Esophagus mucosa (tissue), 1 donor: ENCODE data around the gene FOLR3. TPM values are rescaled to one million over a fixed set of nuclear protein-coding genes. Genes with fewer than 3 reads are reported as not detected.
"Not testable (repeated sequence)": the region's sequence is repeated elsewhere in the genome, so short reads cannot be mapped to it uniquely, and the experiment has no call there.

ENCODE experiments used
- ATAC-seq: fragments of 200-7000 bp; cut with Tn5 transposase; one replicate; pipeline ENCODE4 v1.9.1; 2020
- total RNA-seq: library from RNA; stranded (reverse); gene quantifications from one replicate; pipeline ENCODE4 v1.2.4, GENCODE V29; 2023
- donor health status: DM: yes; HTN: yes; CAD: no.

The FOLR3 gene
- total RNA-seq, 1 donor from 2014 or later, result not detected

- ATAC-seq, result not testable (repeated sequence)
Measured at GRCh38 chr11:72169046-72169555, 33.6 kb downstream of the FOLR3 start.

GRCh38 chr11:72169754-72170153 is 34.2 kb downstream of the FOLR3 start:
- ATAC-seq, result not testable (repeated sequence)

GRCh38 chr11:72172043-72172442 is 36.5 kb downstream of the FOLR3 start:
- ATAC-seq, result peak; percentile 2

GRCh38 chr11:72173291-72173690 is 37.8 kb downstream of the FOLR3 start:
- ATAC-seq, result no peak

- peak; percentile 98 for ATAC-seq
Measured at GRCh38 chr11:72174302-72175070, 39.0 kb downstream of the FOLR3 start.

GRCh38 chr11:72177656-72178055 is 42.1 kb downstream of the FOLR3 start:
- ATAC-seq, result no peak

GRCh38 chr11:72179049-72179803 is 43.7 kb downstream of the FOLR3 start:
- no peak for ATAC-seq

GRCh38 chr11:72179804-72180396 is 44.4 kb downstream of the FOLR3 start:
- ATAC-seq, result no peak

- ATAC-seq, result peak; percentile 81
Measured at GRCh38 chr11:72180892-72181552, 45.5 kb downstream of the FOLR3 start.

- ATAC-seq, result peak; percentile 63
Measured at GRCh38 chr11:72181553-72181958, 46.0 kb downstream of the FOLR3 start.

- ATAC-seq, result no peak
Measured at GRCh38 chr11:72188267-72188666, 52.7 kb downstream of the FOLR3 start.

Other genes with a start within 250 kb of the FOLR3 start
- gene XNDC1N, start 207.1 kb upstream of the FOLR3 start, total RNA-seq, result 3.5 TPM
- gene RNF121, start 206.7 kb upstream of the FOLR3 start, total RNA-seq, result 17.7 TPM
- gene IL18BP, start 136.8 kb upstream of the FOLR3 start, total RNA-seq, result 2.5 TPM
- 117 TPM for gene NUMA1, start 55.2 kb upstream of the FOLR3 start, total RNA-seq
- 5.5 TPM for gene LRRC51, start 54.9 kb upstream of the FOLR3 start, total RNA-seq
- 81.0 TPM for gene LAMTOR1, start 32.4 kb upstream of the FOLR3 start, total RNA-seq
- not detected for gene TOMT, start 29.8 kb upstream of the FOLR3 start, total RNA-seq
- gene ANAPC15, start 23.0 kb upstream of the FOLR3 start, total RNA-seq, result 46.0 TPM
- 0.96 TPM for gene FOLR1, start 56.4 kb downstream of the FOLR3 start, total RNA-seq
- 0.24 TPM for gene FOLR2, start 81.1 kb downstream of the FOLR3 start, total RNA-seq
- gene INPPL1, start 89.0 kb downstream of the FOLR3 start, total RNA-seq, result 21.2 TPM
- gene PHOX2A, start 108.5 kb downstream of the FOLR3 start, total RNA-seq, result not detected